GM21825 (cell line): ENCODE measurements around the gene NOS3.

ENCODE experiments used
- ATAC-seq: cut with Tn5 transposase; IDR thresholded peaks from one replicate; pipeline ENCODE4 v1.9.1; 2021; ENCODE audit warnings: mild to moderate bottlenecking, moderate library complexity; ENCODE audit not compliant: unreplicated experiment

NOS3 gene

GRCh38 chr7:150990416-150991186 lies at the start of gene NOS3:
Gene NOS3 (plus strand): TSS chr7:150991017. CDS start chr7:150993804, 2,787 bp downstream.
- no peak for ATAC-seq

DNA sequence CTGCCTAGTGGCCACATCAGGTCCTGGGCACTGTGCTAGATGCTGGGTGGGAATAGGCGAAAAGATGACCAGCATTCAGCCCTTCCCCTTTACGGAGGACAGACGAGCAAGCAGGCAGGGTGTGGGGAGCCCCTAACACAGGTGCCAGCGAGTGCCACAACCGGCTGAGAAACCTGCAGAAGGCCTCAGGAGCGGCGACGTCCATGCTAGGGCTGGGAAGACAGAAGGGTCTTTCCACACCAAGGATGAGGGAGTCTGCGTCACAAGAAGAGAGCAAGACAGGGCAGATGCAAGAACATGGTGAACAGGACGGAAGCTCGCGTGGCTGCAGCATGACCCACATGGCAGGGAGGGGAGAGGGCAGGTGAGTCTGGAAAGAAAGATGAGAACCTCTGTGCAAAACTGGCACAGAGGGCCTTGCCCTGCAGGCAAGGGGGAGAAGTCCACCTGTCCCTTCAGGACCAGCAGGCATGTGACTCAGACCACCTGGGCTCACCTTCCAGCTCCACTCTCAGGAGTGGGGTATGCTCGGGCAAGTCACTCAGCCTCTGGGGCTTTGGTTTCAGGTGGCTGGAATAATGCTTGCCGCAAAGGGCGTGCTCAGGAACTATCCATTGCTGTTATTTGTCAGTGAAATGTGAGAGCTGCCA lies 49.3 kb upstream of the NOS3 start:
- no peak for ATAC-seq

- peak; percentile 58 for ATAC-seq
These were observed 48.7 kb upstream of the NOS3 start for GRCh38 chr7:150942001-150942590.

GRCh38 chr7:150942591-150943452 lies 48.0 kb upstream of the NOS3 start:
- no peak for ATAC-seq

DNA sequence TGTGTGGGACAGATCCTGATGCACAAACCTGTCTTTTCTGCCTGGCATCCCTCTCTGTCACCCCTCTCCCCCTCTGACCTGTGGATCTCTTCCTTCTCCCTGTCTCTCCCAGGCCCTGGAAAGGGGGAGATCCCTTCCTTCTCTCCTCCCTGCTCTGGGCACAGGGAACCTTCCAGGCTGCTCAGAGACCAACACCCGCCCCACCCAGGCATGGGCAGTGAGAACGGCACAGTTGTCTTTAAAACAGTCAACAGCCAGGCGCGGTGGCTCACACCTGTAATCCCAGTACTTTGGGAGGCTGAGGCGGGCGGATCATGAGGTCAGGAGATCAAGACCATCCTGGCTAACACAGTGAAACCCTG lies 47.4 kb upstream of the NOS3 start:
- no peak for ATAC-seq

DNA sequence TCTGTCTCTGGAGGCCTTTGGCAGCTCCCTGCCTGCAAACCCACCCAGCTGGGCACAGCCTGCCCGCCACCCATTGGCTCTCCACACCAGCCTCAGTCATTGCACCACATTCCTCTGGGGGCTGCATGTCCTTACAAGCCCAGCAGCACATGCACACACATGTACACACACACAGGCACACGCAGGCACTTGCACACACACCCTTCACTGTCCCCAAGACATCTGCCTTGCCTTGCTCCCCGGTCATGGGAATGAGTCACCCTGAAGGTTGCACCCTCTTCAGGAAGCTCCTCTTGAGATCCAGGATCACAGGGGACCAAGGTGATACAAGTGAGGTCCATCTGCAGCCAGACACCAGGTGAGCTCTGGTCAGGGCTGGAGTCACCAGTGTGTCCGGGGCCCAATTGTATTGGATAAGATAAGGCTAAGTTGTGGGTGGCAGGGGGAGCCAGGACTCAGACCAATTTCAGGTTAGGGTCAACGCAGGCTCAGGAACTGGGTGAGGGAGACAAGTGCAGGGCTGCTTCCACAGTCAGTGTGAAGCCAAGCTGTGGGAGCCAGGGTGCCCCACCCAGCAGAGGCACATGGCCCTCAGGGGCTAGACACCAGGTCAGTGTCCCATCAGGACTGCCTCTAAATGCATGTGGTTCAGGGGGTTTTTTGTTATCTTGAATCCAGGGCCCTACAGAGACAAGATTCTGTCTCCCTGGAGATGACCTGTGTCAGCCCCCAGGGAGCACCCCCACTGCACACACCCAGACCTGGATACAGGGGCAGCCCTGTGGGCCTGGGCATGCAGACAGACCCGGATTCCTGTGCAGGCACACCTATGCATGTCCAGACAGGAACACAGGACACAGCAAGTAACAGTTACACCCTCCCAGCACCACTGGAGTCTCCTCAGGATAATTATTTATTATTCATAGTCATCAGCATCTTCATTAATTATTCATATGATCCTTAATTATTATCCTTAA lies 46.5 kb upstream of the NOS3 start:
- no peak for ATAC-seq

DNA sequence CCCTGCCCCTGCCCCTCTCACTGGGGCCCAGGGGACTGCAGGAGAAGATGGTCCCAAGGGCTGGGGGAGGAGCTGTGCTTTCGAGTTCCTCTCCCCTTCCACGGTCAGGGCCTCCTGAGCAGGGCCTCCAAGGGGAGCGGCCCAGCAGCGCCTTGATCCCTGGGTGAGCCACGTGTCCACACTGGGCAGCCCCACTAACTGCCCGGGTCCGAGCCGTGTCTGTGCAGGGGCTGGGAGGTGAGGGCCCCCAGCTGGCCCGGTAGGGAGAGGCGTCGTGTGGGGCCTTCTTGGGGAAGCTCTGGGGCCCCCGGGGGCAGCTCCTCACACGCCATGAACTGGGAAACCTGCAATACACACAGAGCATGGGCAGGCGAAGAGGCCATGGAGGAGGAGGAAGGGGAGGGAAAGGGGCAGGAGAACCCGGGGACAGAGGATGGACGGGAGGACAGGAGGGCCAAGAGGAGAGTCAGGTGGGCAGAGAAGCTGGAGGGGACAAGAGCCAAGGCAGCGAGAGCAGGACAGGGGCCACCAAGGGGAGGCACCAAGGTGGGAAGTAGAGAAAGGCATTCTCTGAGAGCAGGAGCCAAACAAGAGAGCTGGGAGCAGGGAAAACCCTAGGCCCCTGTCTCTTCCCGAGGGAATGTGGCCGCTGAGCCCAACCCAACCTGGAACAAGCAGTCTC lies 45.5 kb upstream of the NOS3 start:
- ATAC-seq: no peak

- no peak for ATAC-seq
These were observed 44.9 kb upstream of the NOS3 start for GRCh38 chr7:150945853-150946420.

GRCh38 chr7:150946421-150947240 lies 44.2 kb upstream of the NOS3 start:
- ATAC-seq: no peak

GRCh38 chr7:150947241-150947745 lies 43.5 kb upstream of the NOS3 start:
- no peak for ATAC-seq

DNA sequence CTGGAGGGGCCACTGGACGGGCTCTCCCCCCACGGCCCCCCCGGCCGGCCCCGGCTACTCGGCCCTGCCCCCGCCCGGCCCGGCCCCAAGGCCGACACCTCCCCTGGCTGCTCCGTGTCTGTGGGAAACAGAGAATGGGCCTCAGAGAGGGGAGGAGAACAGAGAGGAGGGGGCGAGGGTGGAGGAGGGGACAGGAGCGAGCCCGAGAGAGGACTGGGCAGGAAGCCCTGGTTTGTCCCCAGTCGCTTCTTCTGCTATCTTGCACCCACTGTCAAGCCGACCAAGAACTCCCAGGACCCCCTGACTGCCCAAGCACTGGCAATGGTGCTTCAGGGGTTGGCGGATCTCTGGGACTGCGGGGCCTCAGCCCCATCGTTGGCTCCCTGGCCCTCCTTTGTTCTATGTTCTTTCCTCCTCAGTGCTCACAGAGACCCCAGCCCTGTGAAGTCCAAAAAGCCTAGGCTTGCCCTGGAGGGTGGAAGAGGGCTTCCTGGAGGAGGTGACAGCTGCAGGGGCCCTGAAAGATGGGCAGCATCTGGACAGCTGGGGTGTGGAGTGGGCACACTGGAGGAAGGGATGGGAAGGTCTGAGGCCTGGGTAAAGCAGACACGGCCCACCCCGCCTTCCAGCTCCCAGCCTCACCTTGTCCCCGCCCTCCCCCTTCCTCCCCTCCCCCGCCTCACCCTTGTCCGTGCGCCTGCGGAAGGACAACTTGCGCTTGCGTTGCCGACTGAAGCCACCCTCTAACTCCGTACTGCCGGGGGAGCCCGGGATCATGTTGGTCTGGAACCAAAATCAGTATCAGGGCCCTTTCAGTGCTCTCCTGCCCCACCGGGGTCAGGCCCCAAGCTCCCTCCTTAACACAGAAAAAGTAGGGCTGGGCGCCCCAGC lies 42.8 kb upstream of the NOS3 start:
- ATAC-seq: no peak

DNA sequence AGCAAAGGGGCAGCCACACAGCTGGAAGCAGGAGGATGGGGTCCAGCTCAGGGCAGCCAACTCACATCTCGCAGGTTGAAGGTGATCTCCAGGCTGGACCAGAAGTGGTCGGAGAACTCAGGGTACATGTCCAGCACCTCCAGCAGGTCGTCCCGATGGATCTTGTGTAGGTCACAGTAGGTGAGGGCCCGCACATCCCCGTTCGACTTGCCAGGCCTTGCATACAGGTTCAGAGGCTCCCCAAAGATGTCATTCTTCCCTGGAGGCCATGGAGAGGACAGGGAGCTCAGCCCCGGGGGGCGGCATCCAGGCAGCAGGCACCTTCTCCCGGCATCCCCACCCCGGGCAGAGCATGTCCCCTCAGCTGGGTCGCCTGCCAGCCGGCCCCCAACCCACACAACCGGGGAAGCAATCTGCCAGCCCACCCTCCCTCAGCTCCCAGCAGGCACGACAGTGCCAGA lies 42.0 kb upstream of the NOS3 start:
- ATAC-seq: no peak

DNA sequence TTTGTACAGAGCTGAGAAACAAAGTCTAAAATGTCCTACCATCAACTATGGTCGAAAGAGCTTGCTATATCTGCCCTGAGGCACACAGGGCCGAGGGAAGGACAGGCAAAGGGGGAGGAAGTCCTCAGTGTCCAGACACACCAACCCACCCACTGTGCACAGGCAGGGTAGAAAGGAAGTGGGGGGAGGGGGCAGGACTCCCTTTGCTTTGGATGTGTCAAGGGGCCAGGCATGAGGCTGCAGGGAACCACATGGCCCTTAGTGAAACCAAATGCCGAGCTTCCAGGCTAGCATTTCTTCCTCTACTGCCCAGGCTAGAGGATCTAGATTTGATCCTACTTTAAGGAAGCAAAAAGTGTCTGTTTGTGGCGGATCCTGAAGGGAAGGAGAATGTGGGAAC lies 41.3 kb upstream of the NOS3 start:
- ATAC-seq: no peak

DNA sequence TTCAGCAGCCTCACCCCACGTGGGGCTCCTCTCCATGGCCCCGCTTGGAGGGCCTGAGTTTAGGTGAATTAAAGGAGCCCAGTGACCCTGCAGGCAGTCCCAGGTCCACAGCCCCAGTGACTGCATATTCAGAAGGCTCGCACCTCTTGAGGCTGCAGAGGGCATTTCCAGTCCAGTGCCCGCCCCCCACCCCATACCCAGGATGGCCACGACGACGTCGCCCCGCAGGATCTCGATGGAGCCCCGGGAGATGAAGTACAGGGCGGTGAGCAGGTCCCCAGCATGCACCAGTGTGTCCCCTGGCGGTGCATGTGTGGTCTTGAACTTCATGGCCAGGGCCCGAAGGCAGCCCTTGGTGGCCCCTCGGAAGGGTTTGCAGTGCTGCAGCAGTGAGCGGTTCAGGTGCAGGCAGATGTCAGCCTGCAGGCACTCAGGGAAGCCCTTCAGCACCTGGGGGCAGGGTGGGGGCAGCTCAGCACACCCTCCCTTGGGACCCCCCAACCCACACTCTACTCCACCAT lies 40.8 kb upstream of the NOS3 start:
- ATAC-seq: no peak

DNA sequence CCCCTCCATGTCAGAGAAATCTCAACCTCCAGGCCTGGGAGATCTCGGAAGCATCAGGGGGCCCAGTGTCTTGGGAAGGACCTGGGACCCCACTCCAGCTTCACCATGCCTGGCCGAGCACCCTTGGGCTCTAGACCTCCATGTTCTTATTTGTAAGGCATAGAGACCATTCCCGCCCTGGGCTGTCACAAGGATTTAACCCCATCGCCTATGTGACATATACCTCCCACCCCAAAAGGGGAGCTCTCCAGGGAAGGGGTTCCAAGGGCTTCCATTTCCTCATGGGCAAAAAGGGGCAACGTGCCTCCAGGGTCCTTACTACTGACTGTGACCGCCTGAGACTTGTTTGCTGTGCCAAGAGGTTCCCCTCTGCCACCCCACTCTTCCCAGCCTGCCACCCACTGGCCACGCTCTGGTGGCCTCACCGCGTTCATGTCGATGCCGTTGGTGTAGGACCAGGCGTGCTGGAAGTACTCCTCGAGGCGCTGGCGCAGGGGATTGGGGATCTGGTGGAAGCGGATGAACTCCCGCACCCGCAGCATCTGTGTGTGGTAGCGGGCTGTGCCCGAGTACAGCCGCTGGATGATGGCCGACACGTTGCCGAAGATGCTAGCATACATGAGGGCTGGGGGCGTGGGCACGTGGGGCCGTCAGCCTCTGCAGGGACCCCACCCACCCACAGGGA lies 40.2 kb upstream of the NOS3 start:
- no peak for ATAC-seq

DNA sequence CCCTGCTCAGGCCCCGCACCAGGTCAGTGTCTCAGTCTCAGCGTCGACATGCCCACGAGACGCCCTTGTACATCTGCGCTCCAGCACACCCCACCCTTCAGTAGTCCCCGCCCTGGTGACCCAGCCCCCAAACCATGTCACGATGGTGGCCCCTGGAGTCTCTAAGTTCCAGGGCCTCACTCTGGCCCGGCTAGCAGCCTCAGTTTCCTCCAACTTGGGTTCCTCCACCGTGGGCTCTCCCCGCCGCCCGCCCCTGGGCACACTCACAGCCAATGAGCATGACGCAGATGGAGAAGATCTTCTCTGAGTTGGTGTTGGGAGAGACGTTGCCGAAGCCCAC lies 39.7 kb upstream of the NOS3 start:
- ATAC-seq: no peak
